OCI-LY3 (cell line): ENCODE results near the gene CISD2.
"Not testable (repeated sequence)": the region's sequence is repeated elsewhere in the genome, so short reads cannot be mapped to it uniquely, and the experiment has no call there.

Experiments
- CTCF ChIP-seq: fragments of 200-600, 300-600 bp; sonication (generic); IDR thresholded peaks from 2 replicates; pipeline ENCODE4 v1.5.1; 2014; ENCODE audit warnings: antibody characterized with exemption, low read length, low read depth
- EZH2phosphoT487 ChIP-seq: fragments of 200-600 bp; shearing (Covaris generic); IDR thresholded peaks from 2 replicates; pipeline ENCODE4 v1.6.1; 2018; ENCODE audit warnings: antibody characterized with exemption, mixed run types, low read depth

- not testable (repeated sequence) for TF ChIP-seq CTCF, EZH2phosphoT487
Measured at GRCh38 chr4:102877477-102878106, 8.8 kb downstream of the CISD2 start.
